Chondrocyte (in vitro differentiated cells): ENCODE results near the gene KIF17. TPM values are rescaled to one million over a fixed set of nuclear protein-coding genes. Genes with fewer than 3 reads are reported as not detected.

Experiments used
- DNase-seq: peaks from one replicate; pipeline ENCODE4 v3.0.0; 2021; ENCODE audit warnings: mixed read lengths, low spot score
- H3K27ac Mint-ChIP-seq: one replicate; pipeline ENCODE4 v1.8.0; 2021; ENCODE audit warnings: mild to moderate bottlenecking, moderate library complexity, mixed read lengths; ENCODE audit not compliant: unreplicated experiment
- H3K27me3 Mint-ChIP-seq: 2 replicates; pipeline ENCODE4 v1.8.0; 2021; ENCODE audit warnings: low read depth, mixed read lengths
- H3K36me3 Mint-ChIP-seq: 2 replicates; pipeline ENCODE4 v1.8.0; 2021; ENCODE audit warnings: low read depth, mixed read lengths
- H3K4me1 Mint-ChIP-seq: 2 replicates; pipeline ENCODE4 v1.8.0; 2021; ENCODE audit warnings: low read depth, mild to moderate bottlenecking, mixed read lengths
- H3K4me3 Mint-ChIP-seq: one replicate; pipeline ENCODE4 v1.8.0; 2021; ENCODE audit warnings: mild to moderate bottlenecking, moderate library complexity, mixed read lengths; ENCODE audit not compliant: unreplicated experiment
- H3K9me3 Mint-ChIP-seq: 2 replicates; pipeline ENCODE4 v1.8.0; 2021; ENCODE audit warnings: low read depth, mixed read lengths
- total RNA-seq: library from RNA; stranded (reverse); gene quantifications from 3 replicates; pipeline ENCODE4 v1.2.1, GENCODE V29; 2021
- TF ChIP-seq, protein P1 (sequence below): fragments of 200-600 bp; sonication (generic); IDR thresholded peaks from 2 replicates; pipeline ENCODE4 v1.5.0; 2021; ENCODE audit warnings: antibody characterized with exemption, mild to moderate bottlenecking, moderate library complexity

KIF17 gene
- total RNA-seq, 1 donor from 2014 or later = 0.95 TPM

DNA sequence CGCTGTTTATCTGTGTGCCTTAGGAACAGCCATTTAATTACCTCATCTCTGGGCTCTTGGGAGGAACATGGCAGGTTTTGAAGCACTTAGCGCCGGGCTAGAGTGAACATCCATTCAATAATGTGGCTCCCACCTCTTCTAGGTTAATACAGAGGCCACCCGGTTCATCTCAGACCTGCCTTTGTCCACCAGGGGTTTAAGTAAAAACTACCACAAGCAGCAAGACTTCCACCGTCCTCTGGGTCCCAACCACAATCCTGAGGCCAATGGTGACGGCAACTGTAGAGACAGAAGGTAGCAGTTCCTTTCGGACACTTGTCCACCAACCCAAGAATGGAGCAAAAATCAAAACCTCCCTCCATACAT is 55.7 kb downstream of the KIF17 start:
- peak overlapping the region; percentile 92 for H3K27ac Mint-ChIP-seq
- no peak for DNase-seq
- TF ChIP-seq, protein P1, sequence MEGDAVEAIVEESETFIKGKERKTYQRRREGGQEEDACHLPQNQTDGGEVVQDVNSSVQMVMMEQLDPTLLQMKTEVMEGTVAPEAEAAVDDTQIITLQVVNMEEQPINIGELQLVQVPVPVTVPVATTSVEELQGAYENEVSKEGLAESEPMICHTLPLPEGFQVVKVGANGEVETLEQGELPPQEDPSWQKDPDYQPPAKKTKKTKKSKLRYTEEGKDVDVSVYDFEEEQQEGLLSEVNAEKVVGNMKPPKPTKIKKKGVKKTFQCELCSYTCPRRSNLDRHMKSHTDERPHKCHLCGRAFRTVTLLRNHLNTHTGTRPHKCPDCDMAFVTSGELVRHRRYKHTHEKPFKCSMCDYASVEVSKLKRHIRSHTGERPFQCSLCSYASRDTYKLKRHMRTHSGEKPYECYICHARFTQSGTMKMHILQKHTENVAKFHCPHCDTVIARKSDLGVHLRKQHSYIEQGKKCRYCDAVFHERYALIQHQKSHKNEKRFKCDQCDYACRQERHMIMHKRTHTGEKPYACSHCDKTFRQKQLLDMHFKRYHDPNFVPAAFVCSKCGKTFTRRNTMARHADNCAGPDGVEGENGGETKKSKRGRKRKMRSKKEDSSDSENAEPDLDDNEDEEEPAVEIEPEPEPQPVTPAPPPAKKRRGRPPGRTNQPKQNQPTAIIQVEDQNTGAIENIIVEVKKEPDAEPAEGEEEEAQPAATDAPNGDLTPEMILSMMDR = no peak

DNA sequence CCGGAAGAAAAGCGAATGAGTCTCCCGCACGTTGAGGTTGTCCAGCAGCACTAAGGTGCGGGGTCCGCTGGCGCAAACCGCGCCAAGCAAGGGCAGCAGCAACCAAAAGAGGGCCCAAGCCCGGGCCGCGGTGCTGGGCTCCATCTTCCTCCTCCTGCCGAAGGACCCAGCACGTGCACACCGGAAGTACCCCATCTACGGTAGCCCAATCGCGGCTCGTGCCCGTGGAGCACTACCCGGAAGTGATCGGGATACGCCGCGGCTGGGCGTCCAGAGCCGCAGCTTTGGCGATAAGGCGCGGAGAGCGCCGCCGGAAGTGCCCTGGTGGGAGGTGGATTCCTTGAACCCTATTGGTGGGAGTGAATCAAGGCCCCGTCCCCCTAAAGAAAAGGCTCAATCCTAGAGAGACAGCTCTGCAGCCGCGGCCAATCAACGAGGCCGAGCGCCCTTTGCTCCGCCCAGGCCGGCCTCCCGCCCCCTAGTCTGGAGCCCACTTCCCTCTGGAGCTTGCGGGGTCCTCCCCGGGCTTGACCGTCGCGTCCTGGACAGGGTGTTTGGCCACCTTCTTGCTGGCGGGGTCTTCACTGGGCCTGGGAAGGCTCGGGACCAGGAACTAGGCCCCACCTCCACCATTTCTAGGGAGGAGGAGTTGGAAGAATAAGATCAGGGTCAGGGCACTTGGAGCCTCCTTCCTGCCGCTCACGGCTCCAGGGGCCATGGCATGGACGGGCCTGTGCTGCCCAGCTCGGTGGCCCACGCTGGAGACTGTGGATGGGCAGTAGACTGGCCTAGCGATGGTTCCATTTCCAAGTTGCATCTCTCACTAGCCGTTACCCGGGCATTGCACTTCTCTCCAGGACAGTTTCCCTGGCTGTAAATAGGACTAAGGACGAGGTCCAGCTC is 56.3 kb downstream of the KIF17 start, which contains the start of gene DDOST:
Gene DDOST (minus strand): TSS at position 163 of the 903 bp plus-strand sequence. CDS start 19 bp downstream, at position 144.
- peak within 1 kb of the TSS; percentile 92 for H3K27ac Mint-ChIP-seq
- TF ChIP-seq, protein P1 = peak; percentile 75
- DNase-seq = no peak
- no peaks in the 10 kb centered on the region for H3K27me3 Mint-ChIP-seq
- peaks cover 29% of the 10 kb centered on the region for H3K4me1 Mint-ChIP-seq
- peak within 1 kb of the TSS; percentile 95 for H3K4me3 Mint-ChIP-seq
- no peaks in the 10 kb centered on the region for H3K9me3 Mint-ChIP-seq
- H3K36me3 Mint-ChIP-seq = peaks cover 2% of the 10 kb centered on the region

More for the DNA sequence above, 55.7 kb downstream of the KIF17 start:
- H3K4me3 Mint-ChIP-seq = peak overlapping the region; percentile 95
- H3K27me3 Mint-ChIP-seq = no peaks in the 10 kb centered on the region
- H3K36me3 Mint-ChIP-seq = peaks cover 2% of the 10 kb centered on the region
- H3K9me3 Mint-ChIP-seq = no peaks in the 10 kb centered on the region
- H3K4me1 Mint-ChIP-seq = peaks cover 29% of the 10 kb centered on the region

DNA sequence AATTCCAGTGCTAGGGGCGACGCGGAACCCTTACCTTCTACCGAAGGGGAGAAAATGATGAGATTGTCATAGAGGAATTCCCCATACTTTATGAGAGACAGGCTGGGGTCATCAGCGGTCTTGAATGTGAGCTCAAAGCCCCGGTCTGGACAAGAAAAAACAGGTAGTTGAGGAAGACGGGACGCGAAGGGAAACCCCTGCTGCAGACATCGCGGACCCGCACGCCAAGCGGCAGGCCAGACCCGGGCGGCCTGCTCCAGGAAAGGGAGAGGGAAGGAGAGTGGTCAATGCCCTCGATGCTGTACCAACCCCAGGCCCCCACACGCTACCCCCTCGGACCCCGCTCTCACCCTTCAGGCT is 57.0 kb downstream of the KIF17 start:
- H3K27me3 Mint-ChIP-seq = no peaks in the 10 kb centered on the region
- H3K4me3 Mint-ChIP-seq = peak overlapping the region; percentile 95
- DNase-seq = no peak

DNA sequence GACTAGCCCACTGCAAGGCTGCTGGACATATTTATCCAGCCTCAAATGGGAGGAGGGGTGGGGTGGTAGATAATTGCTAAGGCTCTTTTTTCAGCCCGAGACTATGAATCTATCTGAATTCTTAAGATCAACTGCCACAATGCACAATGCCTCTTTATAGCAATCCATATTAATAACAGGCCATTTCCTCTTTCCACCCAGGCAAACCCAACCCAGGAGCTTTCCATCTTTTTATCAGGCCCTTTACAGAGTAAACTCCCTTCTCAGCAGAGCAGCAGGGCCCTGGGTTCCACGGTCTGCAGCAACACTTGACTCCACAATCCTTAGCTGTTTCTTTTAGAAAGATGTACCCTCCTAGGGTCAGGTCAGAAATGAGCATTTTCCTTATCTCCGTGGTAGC is 57.4 kb downstream of the KIF17 start:
- peak overlapping the region; percentile 95 for H3K4me3 Mint-ChIP-seq
- TF ChIP-seq, protein P1 = no peak
- DNase-seq = no peak
- H3K9me3 Mint-ChIP-seq = no peaks in the 10 kb centered on the region
- H3K36me3 Mint-ChIP-seq = peaks cover 2% of the 10 kb centered on the region
- peak overlapping the region; percentile 92 for H3K27ac Mint-ChIP-seq
- H3K27me3 Mint-ChIP-seq = no peaks in the 10 kb centered on the region
- peaks cover 29% of the 10 kb centered on the region for H3K4me1 Mint-ChIP-seq

More for the DNA sequence above, 57.0 kb downstream of the KIF17 start:
- Mint-ChIP-seq H3K27ac (peak overlapping the region; percentile 92), H3K36me3 (peaks cover 2% of the 10 kb centered on the region), H3K4me1 (peaks cover 29% of the 10 kb centered on the region), H3K9me3 (no peaks in the 10 kb centered on the region)
- TF ChIP-seq, protein P1 = no peak

DNA sequence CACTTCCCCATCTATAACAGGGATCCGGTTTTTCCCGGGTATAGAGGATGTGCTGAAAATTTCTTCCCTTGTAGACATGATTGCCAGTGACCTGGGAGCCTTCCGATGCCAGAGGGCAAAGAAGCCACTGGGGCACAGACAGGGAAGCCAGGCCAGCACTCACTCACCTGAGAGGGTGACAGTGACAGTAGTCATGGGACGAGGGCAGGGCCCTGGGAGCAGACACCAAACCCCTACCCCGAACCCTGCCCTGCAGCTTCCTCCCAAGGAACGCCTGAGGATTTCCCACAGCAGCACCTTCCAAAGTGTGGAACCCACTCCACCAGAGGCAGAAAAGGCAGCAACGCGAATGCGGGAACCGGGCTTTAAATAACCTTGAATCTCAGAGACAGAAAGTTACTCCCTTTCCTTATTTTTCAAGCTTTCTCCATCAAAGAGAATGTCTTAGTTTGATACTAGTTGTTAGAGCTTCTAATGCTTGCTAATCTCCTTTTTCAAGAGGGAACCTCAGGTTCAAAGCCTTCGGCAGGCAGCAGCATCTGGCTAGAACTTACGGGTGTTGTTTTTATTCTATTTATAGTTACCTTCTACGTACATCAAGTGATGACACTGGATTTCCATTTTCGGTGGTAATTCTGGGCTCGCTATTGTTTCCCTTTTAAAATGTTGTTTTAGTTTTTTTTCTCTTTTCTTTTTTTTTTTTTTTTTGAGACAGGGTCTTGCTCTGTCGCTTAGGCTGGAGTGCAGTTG is 59.5 kb downstream of the KIF17 start:
- Mint-ChIP-seq H3K27me3 (no peaks in the 10 kb centered on the region), H3K27ac (no peak overlapping the region), H3K4me1 (peaks cover 29% of the 10 kb centered on the region), H3K36me3 (peaks cover 5% of the 10 kb centered on the region), H3K4me3 (no peak overlapping the region), H3K9me3 (no peaks in the 10 kb centered on the region)
- no peak for DNase-seq
- TF ChIP-seq, protein P1 = no peak
